ENCODE measurements around the gene KDM8. TPM values are rescaled to one million over a fixed set of nuclear protein-coding genes. Genes with fewer than 3 reads are reported as not detected.
A peak's percentile ranks its signal among the peaks of the same experiment; 100 is the strongest.

The KDM8 gene
- polyA plus RNA-seq, 4 donors: 8.1 to 12.0 (median 9.3) TPM

DNA sequence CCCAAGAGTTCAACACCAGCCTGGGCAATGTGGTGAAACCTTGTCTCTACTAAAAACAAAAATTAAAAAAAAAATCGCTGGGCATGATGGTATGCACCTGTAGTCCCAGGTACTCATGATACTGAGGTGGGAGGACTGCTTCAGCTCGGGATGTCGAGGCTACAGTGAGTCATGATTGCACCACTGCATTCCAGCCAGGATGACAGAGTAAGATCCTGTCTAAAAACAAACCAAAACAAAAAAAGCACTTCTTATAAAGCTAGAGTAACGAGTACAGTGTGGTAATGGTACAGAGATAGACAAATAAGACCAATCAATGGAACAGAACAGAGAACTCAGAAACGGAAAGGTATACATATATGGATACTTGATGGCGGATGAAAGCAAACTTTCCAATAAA is 60.8 kb downstream of the KDM8 start:
- DNase-seq (ENCODE audit: low read depth in 4 of 4, low spot score in 2 of 4): no peak

DNA sequence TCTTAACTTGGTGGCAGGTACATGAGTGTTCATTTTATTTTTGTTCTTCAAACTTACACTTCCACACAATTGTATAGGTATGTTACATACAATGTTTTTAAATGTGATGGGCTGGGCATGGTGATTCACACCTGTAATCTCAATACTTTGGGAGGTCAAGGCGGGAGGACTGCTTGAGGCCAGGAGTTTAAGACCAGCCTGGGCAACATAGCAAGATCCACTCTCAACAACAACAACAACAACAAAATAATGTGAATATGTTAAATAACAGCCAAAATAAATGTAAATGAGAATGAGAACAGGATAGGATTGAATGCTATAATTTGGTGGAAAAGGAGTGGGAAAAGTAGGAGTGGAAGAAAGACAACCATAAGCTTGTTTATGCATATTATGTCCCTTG is 62.7 kb downstream of the KDM8 start:
- DNase-seq (ENCODE audit: low read depth in 4 of 4, low spot score in 2 of 4): no peak

DNA sequence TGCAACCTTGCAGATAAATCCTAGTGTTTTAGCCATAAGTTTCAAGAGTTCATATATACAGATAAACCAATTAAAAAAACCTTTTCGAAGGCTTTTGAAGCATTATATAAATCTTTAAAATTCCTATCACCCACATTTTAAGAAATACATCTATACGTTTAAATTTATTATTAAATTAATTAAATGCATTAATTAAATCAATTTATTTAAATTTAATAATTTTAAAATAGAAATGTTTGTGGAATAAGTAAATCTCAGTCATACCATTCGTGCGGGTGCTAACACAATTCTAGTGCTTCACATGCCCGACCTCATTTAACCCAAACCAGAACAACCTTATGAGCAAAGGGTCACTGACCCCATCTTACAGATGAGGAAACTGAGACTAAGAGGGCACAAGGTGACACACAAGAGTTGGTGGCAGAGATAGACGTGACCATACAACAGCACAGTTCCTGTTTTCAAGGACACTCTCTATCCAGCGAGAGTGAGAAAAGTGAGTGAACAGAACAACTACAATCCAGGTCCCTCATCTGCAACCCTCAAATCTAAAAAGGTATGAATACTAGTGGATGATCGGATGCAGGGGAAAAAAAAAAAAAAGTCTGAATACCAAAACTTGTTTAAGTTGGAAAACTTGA is 63.8 kb downstream of the KDM8 start:
- DNase-seq (ENCODE audit: low read depth in 4 of 4, low spot score in 2 of 4): no peak

DNA sequence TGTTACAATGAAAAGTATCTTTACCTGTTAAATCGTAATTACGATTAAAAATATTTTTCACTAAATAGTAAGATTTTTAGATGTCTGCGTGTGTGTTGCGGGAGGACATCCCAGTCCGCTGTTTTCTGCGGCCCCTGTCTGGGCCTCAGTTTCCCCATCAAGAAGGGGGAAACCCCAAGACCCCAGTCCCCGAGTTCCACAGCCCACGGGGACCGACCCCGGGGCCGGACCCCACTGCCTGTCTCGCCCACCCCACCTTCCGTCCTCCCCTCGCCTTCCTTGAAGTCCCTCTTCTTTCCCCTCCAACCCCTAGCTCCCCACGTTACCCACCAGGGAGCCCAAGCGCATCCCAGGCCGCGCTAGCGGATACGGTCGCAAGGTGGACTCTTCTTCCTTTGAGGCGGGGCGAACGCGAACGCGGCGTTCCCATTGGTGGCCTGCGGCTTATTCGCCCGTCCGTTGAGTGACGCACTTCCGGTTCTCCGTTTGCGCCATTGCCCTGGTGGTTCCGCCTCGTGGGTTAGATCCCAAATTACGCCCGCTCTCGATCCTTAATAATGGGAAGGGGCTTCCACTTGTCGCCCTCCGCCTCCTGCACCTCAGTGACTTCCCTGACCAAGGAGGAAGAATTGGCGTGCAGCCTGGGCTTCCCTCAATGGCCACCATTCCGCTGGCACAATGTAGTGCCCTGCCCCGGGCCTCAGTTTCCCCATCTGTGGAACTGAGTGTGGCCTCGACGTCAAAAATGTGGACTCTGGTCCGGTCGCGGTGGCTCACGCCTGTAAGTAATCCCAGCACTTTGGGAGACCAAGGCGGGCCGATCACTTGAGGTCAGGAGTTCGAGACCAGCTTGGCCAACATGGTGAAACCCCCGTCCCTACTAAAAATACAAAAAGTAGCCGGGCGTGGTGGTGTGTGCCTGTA is 65.3 kb downstream of the KDM8 start, which contains the start of gene NSMCE1:
NSMCE1 (minus strand) TSS at position 397 of the 924 bp plus-strand sequence. CDS start 11,202 bp downstream, outside the sequence.
- DNase-seq (ENCODE audit: low read depth in 4 of 4, low spot score in 2 of 4): peak; percentile 87 to 96 (median 92)

DNA sequence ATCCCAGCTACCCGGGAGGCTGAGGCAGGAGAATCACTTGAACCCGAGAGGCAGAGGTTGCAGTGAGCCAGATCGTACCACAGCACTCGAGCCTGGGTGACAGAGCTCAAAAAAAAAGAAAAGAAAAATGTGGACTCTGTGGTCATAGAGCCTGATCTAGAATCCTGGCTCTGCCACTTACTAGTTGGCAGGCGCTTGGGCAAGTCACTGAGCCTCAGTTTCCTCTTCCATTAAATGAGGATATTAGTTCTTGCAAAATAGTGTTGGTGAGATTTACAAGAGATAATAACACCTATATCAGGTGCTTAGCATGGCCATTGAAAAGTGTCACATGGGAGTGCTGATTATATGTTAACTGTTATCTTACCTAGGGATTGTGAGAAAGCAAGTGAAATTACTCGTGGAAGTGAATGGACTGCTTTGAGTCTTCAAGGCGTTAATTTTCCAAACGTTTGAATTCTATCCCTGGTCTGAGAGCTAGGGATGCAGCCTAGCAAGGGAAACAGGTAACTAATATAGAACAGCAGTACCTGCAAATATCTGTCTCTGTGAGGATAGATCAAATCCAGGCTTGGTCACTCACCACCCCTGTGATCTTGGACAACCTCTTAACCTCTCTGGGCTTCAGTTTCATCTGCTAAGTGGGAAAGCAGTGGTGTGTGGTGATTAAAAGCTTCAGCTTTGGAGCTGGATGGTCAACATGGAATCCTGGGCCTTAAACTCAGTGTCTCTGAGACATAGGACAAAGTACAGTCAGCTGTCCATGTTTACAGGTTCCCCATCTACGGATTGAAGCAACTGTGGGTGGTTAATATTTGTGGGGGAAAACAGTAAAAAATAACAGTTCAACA is 66.2 kb downstream of the KDM8 start:
- no peak for DNase-seq (ENCODE audit: low read depth in 4 of 4, low spot score in 2 of 4)

DNA sequence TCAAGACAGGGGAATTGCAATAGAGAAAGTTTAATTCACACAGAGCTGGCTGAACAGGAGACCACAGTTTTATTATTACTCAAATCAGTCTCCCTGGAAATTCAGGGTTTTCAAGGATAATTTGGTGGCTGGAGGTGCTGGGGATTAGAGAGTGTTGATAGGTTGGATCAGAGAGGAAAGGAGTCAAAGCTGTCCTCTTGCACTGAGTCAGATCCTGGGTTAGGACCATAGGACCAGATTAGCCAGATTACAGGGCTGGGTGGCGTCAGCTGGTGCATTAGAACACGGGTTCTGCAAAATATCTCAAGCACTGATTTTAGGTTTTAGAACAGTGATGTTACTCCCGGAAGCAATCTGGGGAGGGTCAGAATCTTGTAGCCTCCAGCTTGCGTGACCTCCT is 67.0 kb downstream of the KDM8 start:
- DNase-seq (ENCODE audit: low read depth in 4 of 4, low spot score in 2 of 4): no peak

Other genes with a start within 250 kb of the KDM8 start
- not detected for gene C16orf82, start 136.6 kb upstream of the KDM8 start, polyA plus RNA-seq (ENCODE audit: insufficient read length in 4 of 4)
- gene NSMCE1, start 65.2 kb downstream of the KDM8 start, polyA plus RNA-seq (ENCODE audit: insufficient read length in 4 of 4): 10 to 100 TPM; 71.7 to 91.5 (median 81.5) TPM
- gene IL4R, start 110.4 kb downstream of the KDM8 start, polyA plus RNA-seq (ENCODE audit: insufficient read length in 4 of 4): 10 to 100 TPM; 14.2 to 22.9 (median 19.1) TPM
- gene IL21R, start 198.6 kb downstream of the KDM8 start, polyA plus RNA-seq (ENCODE audit: insufficient read length in 4 of 4): under 1 TPM in 3 of 4 donors, not detected in 1; 0.04 to 0.46 (median 0.29) TPM

All from left renal cortex interstitium (tissue), 4 donors.